Activated T-helper 1 cell treated with anti-CD3 and anti-CD28 coated beads, Interleukin-12 subunit alpha, Interleukin-12 subunit beta, Interleukin-2, Interleukin-4 antibody, amounts not matched to agents 30 ng/mL and 10 ng/mL and 1 ng/mL, durations not matched to agents 14 hours and 24 hours and 36 hours (primary cell): Measurements from ENCODE around the gene SLC12A8. TPM values are rescaled to one million over a fixed set of nuclear protein-coding genes. Genes with fewer than 3 reads are reported as not detected.

Experiments used
- DNase-seq: peaks from one replicate; pipeline ENCODE4 v3.0.0; 2021; ENCODE audit warnings: low spot score
- H3K27ac Mint-ChIP-seq: one replicate; pipeline ENCODE4 v1.8.0; 2021; ENCODE audit warnings: mild to moderate bottlenecking, mixed read lengths
- H3K27me3 Mint-ChIP-seq: one replicate; pipeline ENCODE4 v1.8.0; 2022; ENCODE audit warnings: mild to moderate bottlenecking, moderate library complexity, mixed read lengths; ENCODE audit not compliant: insufficient read depth
- H3K36me3 Mint-ChIP-seq: one replicate; pipeline ENCODE4 v1.8.0; 2021; ENCODE audit warnings: low read depth, mixed read lengths
- H3K4me1 Mint-ChIP-seq: one replicate; pipeline ENCODE4 v1.8.0; 2021; ENCODE audit warnings: low read depth, mixed read lengths
- H3K4me3 Mint-ChIP-seq: one replicate; pipeline ENCODE4 v1.8.0; 2021; ENCODE audit warnings: mild to moderate bottlenecking, moderate library complexity, mixed read lengths
- H3K9me3 Mint-ChIP-seq: one replicate; pipeline ENCODE4 v1.8.0; 2021; ENCODE audit warnings: mixed read lengths
- intact Hi-C: fragments of 100-400 bp; cut with micrococcal nuclease; formaldehyde crosslinking; loops from one replicate; pipeline ENCODE4 v1.15.1; 2024
- total RNA-seq: library from RNA; stranded (reverse); gene quantifications from 2 replicates; pipeline ENCODE4 v1.2.3, GENCODE V29; 2022

Gene SLC12A8
- total RNA-seq, 1 donor from 2014 or later = 1.1 TPM

DNA sequence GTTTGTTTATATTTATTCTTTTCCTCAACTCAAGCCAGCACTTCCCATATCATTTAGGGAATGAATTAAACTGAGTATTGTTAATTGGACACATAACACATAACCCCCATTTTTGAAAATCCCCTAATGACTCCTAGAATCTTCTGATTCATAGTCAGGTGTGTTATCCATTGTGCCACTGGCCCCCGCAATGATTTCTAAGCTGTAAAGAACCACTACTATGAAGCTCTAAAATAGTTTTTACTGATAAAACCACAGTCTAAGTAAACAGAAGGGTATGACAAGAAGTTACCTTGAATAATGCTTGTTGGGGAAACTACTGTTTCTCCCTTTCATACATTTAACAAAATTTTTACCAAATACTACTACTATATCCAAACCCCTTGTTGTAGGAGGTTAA, 22.3 kb upstream of the SLC12A8 start:
- intact Hi-C loops = loop anchor here (5.0 to 10.0 kb wide), 3 partner anchors 77 to 350 kb away; partner anchors contain the start of gene ZNF148
- no peak for DNase-seq
- Mint-ChIP-seq H3K9me3 (peaks cover 12% of the 10 kb centered on the region), H3K4me3 (no peak overlapping the region), H3K27ac (no peak overlapping the region), H3K4me1 (peaks cover 23% of the 10 kb centered on the region), H3K36me3 (peaks cover 34% of the 10 kb centered on the region), H3K27me3 (no peaks in the 10 kb centered on the region)

DNA sequence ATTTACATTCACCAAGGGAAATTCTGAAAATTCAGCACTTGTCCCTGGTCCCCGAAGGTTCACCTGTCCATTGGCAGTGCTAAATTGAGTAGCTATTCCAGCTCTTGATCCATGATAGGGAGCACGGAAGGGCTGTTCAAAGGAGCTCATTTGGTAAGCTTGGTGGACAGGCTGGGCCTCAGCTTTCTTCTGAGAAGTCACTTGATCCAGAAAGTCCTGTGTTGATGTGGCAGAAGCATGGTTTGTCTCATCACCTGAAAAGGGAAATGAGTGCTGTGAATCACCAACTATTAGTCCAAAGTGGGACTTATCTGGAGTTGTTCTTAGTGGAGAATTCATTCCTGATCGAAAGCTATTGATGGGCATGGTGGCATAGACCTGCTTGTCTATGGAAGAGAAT, 19.9 kb upstream of the SLC12A8 start:
- intact Hi-C loops = loop anchor here (1.0 to 10.0 kb wide), 5 partner anchors 18 to 352 kb away; partner anchors contain the start of gene ZNF148
- Mint-ChIP-seq H3K9me3 (peaks cover 12% of the 10 kb centered on the region), H3K27ac (no peak overlapping the region), H3K27me3 (no peaks in the 10 kb centered on the region), H3K4me1 (peaks cover 23% of the 10 kb centered on the region), H3K36me3 (peaks cover 39% of the 10 kb centered on the region), H3K4me3 (no peak overlapping the region)
- no peak for DNase-seq

DNA sequence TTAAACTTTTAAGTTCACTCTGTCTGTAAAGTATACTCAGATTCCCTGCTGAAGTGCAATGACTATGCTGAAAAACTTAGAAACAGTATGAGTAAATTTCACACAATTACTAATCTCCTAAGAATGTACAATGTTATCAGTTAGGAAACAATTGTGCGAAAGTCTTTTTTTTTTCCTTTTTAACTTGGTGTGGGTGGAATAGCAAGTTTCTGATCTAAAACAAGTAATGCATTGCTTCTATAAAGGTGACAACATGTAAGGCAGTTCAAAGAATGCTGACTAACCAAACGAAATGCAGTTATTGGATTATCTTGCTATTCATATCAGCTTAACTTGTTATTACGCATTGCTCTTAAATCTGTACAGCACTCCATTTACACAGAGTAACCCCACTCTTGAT, 19.3 kb upstream of the SLC12A8 start:
- Mint-ChIP-seq H3K36me3 (peaks cover 37% of the 10 kb centered on the region), H3K9me3 (peaks cover 11% of the 10 kb centered on the region), H3K27me3 (no peaks in the 10 kb centered on the region), H3K4me3 (no peak overlapping the region), H3K27ac (peak overlapping the region; percentile 58), H3K4me1 (peaks cover 23% of the 10 kb centered on the region)
- intact Hi-C loops = loop anchor here (1.0 to 10.0 kb wide), 5 partner anchors 18 to 353 kb away; partner anchors contain the start of gene ZNF148
- no peak for DNase-seq

DNA sequence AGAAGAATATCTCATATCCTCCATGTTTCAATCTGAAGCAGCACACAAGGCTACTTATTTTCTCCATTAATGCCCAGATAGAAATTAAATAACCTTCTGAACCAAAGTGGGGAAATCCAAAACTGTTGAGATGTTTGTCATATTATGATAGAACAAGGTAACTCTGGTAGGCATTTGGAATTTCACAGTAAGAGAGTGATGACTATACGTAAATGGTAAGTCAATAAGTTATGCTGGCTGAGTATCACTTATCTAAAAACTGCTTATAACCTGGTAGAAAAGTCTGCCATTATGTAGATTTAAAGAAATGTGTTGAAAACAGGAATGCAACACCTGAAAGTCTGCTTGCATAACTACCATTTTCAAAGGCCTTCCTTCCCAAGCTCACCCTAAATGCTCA, 17.2 kb upstream of the SLC12A8 start:
- intact Hi-C loops = loop anchor here (5.0 to 10.0 kb wide), 3 partner anchors 83 to 355 kb away; partner anchors contain the start of gene ZNF148
- no peak for DNase-seq
- Mint-ChIP-seq H3K4me3 (no peak overlapping the region), H3K27me3 (no peaks in the 10 kb centered on the region), H3K36me3 (peaks cover 27% of the 10 kb centered on the region), H3K27ac (no peak overlapping the region), H3K4me1 (peaks cover 23% of the 10 kb centered on the region), H3K9me3 (no peaks in the 10 kb centered on the region)

DNA sequence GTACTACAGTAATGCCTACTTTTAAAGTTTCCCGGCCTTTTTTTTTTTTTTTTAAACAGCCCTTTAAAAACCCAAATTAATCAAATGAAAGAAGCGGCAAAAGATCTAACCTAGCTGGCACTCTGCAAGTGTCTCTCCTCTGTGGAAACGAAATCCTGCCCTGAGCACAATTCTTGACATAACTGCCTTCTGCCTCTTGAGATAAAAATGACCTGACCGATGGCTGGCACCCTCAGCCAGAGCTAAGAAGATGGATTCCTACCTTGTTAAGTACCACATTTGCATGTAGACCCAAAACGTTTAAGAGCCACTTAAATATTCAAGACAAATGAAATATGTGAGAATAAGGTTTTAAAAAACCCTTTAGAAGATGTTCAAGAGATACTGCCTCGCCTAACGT, 16.6 kb upstream of the SLC12A8 start:
- no peak overlapping the region for H3K4me3 Mint-ChIP-seq
- H3K9me3 Mint-ChIP-seq = no peaks in the 10 kb centered on the region
- H3K36me3 Mint-ChIP-seq = peaks cover 27% of the 10 kb centered on the region
- H3K4me1 Mint-ChIP-seq = peaks cover 23% of the 10 kb centered on the region
- no peaks in the 10 kb centered on the region for H3K27me3 Mint-ChIP-seq
- DNase-seq = no peak
- intact Hi-C loops = no loop called here
- H3K27ac Mint-ChIP-seq = no peak overlapping the region

DNA sequence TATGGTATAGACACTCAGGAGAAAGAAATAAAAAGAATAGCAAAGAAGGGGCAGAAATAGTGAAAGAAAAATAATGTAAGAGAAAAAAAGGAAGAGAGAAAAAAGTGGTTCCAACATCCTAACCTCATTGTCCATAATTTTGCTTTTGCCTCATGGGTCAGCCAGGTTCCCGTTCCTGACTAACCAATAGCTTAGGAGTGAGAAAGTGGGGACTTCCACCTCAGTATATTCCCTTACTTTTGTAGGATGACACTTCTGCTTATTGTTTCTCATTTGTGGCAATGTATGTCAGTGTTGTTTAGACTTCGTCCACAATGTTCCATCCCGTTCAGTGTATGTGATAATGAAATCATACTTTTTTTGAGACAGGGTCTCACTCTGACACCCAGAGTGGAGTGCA, 9.3 kb upstream of the SLC12A8 start:
- intact Hi-C loops = no loop called here
- no peak overlapping the region for H3K4me3 Mint-ChIP-seq
- no peak for DNase-seq
- H3K36me3 Mint-ChIP-seq = no peaks in the 10 kb centered on the region
- no peak overlapping the region for H3K27ac Mint-ChIP-seq
- H3K4me1 Mint-ChIP-seq = peaks cover 15% of the 10 kb centered on the region
- H3K9me3 Mint-ChIP-seq = no peaks in the 10 kb centered on the region
- peaks cover under 1% of the 10 kb centered on the region for H3K27me3 Mint-ChIP-seq

GRCh38 chr3:125220727-125221429, 8.3 kb upstream of the SLC12A8 start:
- DNase-seq = no peak
- Mint-ChIP-seq H3K27ac (no peak overlapping the region), H3K4me1 (peaks cover 15% of the 10 kb centered on the region), H3K36me3 (no peaks in the 10 kb centered on the region), H3K9me3 (no peaks in the 10 kb centered on the region), H3K27me3 (peaks cover 5% of the 10 kb centered on the region), H3K4me3 (no peak overlapping the region)
- intact Hi-C loops = no loop called here

- no peak overlapping the region for H3K27ac Mint-ChIP-seq
- H3K9me3 Mint-ChIP-seq = no peaks in the 10 kb centered on the region
- H3K4me1 Mint-ChIP-seq = peaks cover 19% of the 10 kb centered on the region
- H3K4me3 Mint-ChIP-seq = no peak overlapping the region
- H3K36me3 Mint-ChIP-seq = no peaks in the 10 kb centered on the region
- intact Hi-C loops = no loop called here
- peaks cover 5% of the 10 kb centered on the region for H3K27me3 Mint-ChIP-seq
- DNase-seq = no peak
Measured at GRCh38 chr3:125220183-125220582, 7.6 kb upstream of the SLC12A8 start.

- Mint-ChIP-seq H3K36me3 (no peaks in the 10 kb centered on the region), H3K4me3 (no peak overlapping the region)
- intact Hi-C loops = loop anchor here (5.0 kb wide), 1 partner anchor 158 kb away; the partner anchor contains the start of gene ZNF148
Measured at GRCh38 chr3:125219261-125219701, 6.7 kb upstream of the SLC12A8 start.

GRCh38 chr3:125214738-125215137, 2.2 kb upstream of the SLC12A8 start:
- H3K27ac Mint-ChIP-seq = peak overlapping the region; percentile 1
- no peak overlapping the region for H3K4me3 Mint-ChIP-seq
- H3K36me3 Mint-ChIP-seq = no peaks in the 10 kb centered on the region
- no peak for DNase-seq
- peaks cover 19% of the 10 kb centered on the region for H3K4me1 Mint-ChIP-seq
- intact Hi-C loops = loop anchor here (1.0 to 5.0 kb wide), 2 partner anchors 18 to 163 kb away; partner anchors contain the start of gene ZNF148
- H3K27me3 Mint-ChIP-seq = peaks cover 46% of the 10 kb centered on the region
- H3K9me3 Mint-ChIP-seq = no peaks in the 10 kb centered on the region

More at GRCh38 chr3:125219261-125219701, 6.7 kb upstream of the SLC12A8 start:
- Mint-ChIP-seq H3K27ac (no peak overlapping the region), H3K27me3 (peaks cover 11% of the 10 kb centered on the region), H3K9me3 (no peaks in the 10 kb centered on the region), H3K4me1 (peaks cover 28% of the 10 kb centered on the region)
- no peak for DNase-seq

GRCh38 chr3:125213946-125214542, 1.5 kb upstream of the SLC12A8 start:
- H3K9me3 Mint-ChIP-seq = no peaks in the 10 kb centered on the region
- H3K36me3 Mint-ChIP-seq = no peaks in the 10 kb centered on the region
- intact Hi-C loops = loop anchor here (1.0 kb wide), 1 partner anchor 18 kb away; no protein-coding TSS in a partner anchor
- H3K4me3 Mint-ChIP-seq = no peak overlapping the region
- peaks cover 19% of the 10 kb centered on the region for H3K4me1 Mint-ChIP-seq
- H3K27me3 Mint-ChIP-seq = peaks cover 50% of the 10 kb centered on the region
- DNase-seq = no peak
- H3K27ac Mint-ChIP-seq = no peak overlapping the region

DNA sequence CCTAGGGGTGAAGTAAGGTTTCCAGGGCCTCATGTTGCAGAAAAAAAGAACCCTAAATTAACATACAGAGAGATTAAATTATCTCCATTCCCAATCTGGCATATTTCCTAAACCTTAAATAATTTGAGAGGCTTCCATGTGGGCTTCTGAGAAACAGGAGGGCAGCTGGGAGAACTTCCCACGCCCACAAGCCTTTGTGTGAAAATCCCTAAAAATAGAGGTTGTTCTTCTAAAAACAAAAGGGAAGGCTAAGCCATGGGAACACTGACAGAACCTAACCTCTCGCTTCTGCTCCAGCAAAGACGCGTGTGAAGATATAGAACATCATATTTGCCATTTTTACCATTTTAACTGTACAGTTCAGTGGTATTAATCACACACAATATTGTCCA, 812 bp upstream of the SLC12A8 start:
- Mint-ChIP-seq H3K27me3 (peaks cover 52% of the 10 kb centered on the region), H3K9me3 (no peaks in the 10 kb centered on the region), H3K4me1 (peaks cover 19% of the 10 kb centered on the region), H3K36me3 (no peaks in the 10 kb centered on the region), H3K4me3 (no peak overlapping the region), H3K27ac (no peak overlapping the region)
- intact Hi-C loops = no loop called here
- no peak for DNase-seq

- intact Hi-C loops = no loop called here
- Mint-ChIP-seq H3K9me3 (no peaks in the 10 kb centered on the region), H3K4me1 (peaks cover 19% of the 10 kb centered on the region), H3K4me3 (no peak overlapping the region), H3K36me3 (no peaks in the 10 kb centered on the region), H3K27ac (no peak overlapping the region), H3K27me3 (peaks cover 54% of the 10 kb centered on the region)
- DNase-seq = no peak
Measured at GRCh38 chr3:125212091-125212508, 448 bp downstream of the SLC12A8 start.
